H9 (cell line): ENCODE data around the gene AMZ2. TPM values are rescaled to one million over a fixed set of nuclear protein-coding genes. Genes with fewer than 3 reads are reported as not detected.

Experiments used
- DNase-seq: peaks from one replicate; pipeline ENCODE4 v3.0.0-alpha.2; 2017
- H2AFZ ChIP-seq: one replicate; pipeline ENCODE4 v1.6.1; 2013; ENCODE audit warnings: mild to moderate bottlenecking, low read length, control low read depth, moderate library complexity
- H2AK5ac ChIP-seq: 2 replicates; pipeline ENCODE4 v1.6.1; 2013; ENCODE audit warnings: low read length, control low read depth, mixed read lengths; ENCODE audit not compliant: insufficient read length
- H2BK120ac ChIP-seq: one replicate; pipeline ENCODE4 v1.6.1; 2013; ENCODE audit warnings: low read depth, mild to moderate bottlenecking, low read length, control low read depth, inconsistent platforms; ENCODE audit not compliant: poor library complexity, severe bottlenecking
- H2BK12ac ChIP-seq: 2 replicates; pipeline ENCODE4 v1.6.1; 2013; ENCODE audit warnings: low read length, control low read depth, mixed read lengths, low read depth; ENCODE audit not compliant: insufficient read length
- H2BK15ac ChIP-seq: 2 replicates; pipeline ENCODE4 v1.6.1; 2013; ENCODE audit warnings: low read depth, low read length, control low read depth
- H2BK20ac ChIP-seq: one replicate; pipeline ENCODE4 v1.6.1; 2013; ENCODE audit warnings: low read depth, mild to moderate bottlenecking, low read length, control low read depth, inconsistent platforms; ENCODE audit not compliant: poor library complexity, severe bottlenecking
- H2BK5ac ChIP-seq: 2 replicates; pipeline ENCODE4 v1.6.1; 2013; ENCODE audit warnings: low read length, control low read depth, mixed read lengths; ENCODE audit not compliant: insufficient read length
- H3K14ac ChIP-seq: 2 replicates; pipeline ENCODE4 v1.6.1; 2013; ENCODE audit warnings: low read length, control low read depth; ENCODE audit not compliant: insufficient read depth
- H3K18ac ChIP-seq: 2 replicates; pipeline ENCODE4 v1.6.1; 2013; ENCODE audit warnings: low read depth, mild to moderate bottlenecking, mixed read lengths, low read length, control low read depth; ENCODE audit not compliant: insufficient read length
- H3K23ac ChIP-seq: 2 replicates; pipeline ENCODE4 v1.6.1; 2013; ENCODE audit warnings: low read length, control low read depth, mixed read lengths, low read depth; ENCODE audit not compliant: insufficient read length
- H3K23me2 ChIP-seq: 2 replicates; pipeline ENCODE4 v1.6.1; 2013; ENCODE audit warnings: low read depth, mild to moderate bottlenecking, mixed read lengths, low read length, control low read depth; ENCODE audit not compliant: insufficient read length, poor library complexity, severe bottlenecking
- H3K27ac ChIP-seq: 2 replicates; pipeline ENCODE4 v1.5.1; 2013; ENCODE audit warnings: low read length, control low read depth, mixed read lengths, low read depth; ENCODE audit not compliant: insufficient read length
- H3K27me3 ChIP-seq: 2 replicates; pipeline ENCODE4 v1.6.1; 2013; ENCODE audit warnings: low read length, control low read depth, inconsistent platforms; ENCODE audit not compliant: insufficient read depth
- H3K4ac ChIP-seq: 2 replicates; pipeline ENCODE4 v1.6.1; 2013; ENCODE audit warnings: low read depth, mild to moderate bottlenecking, control low read depth, inconsistent platforms, low read length, moderate library complexity
- H3K4me1 ChIP-seq: 2 replicates; pipeline ENCODE4 v1.6.1; 2013; ENCODE audit warnings: low read length, control low read depth, inconsistent platforms; ENCODE audit not compliant: insufficient read depth
- H3K4me2 ChIP-seq: 2 replicates; pipeline ENCODE4 v1.6.1; 2013; ENCODE audit warnings: low read length, control low read depth, mixed read lengths; ENCODE audit not compliant: insufficient read length, insufficient read depth
- H3K56ac ChIP-seq: 2 replicates; pipeline ENCODE4 v1.6.1; 2013; ENCODE audit warnings: low read depth, mild to moderate bottlenecking, mixed read lengths, low read length, control low read depth; ENCODE audit not compliant: insufficient read length
- H3K79me1 ChIP-seq: 2 replicates; pipeline ENCODE4 v1.6.1; 2013; ENCODE audit warnings: low read depth, mild to moderate bottlenecking, moderate library complexity, low read length, control low read depth, inconsistent platforms; ENCODE audit not compliant: insufficient read depth, poor library complexity, severe bottlenecking
- H3K79me2 ChIP-seq: 2 replicates; pipeline ENCODE4 v1.6.1; 2013; ENCODE audit warnings: low read length, control low read depth, inconsistent platforms; ENCODE audit not compliant: insufficient read depth
- H3K9ac ChIP-seq: 2 replicates; pipeline ENCODE4 v1.6.1; 2013; ENCODE audit warnings: low read length, control low read depth, mixed read lengths; ENCODE audit not compliant: insufficient read length; ENCODE audit errors: extremely low read depth
- H3K9me3 ChIP-seq: one replicate; pipeline ENCODE4 v1.6.1; 2013; ENCODE audit warnings: low read depth, low read length, inconsistent platforms; ENCODE audit not compliant: control insufficient read depth
- H3T11ph ChIP-seq: one replicate; pipeline ENCODE4 v1.6.1; 2013; ENCODE audit warnings: mild to moderate bottlenecking, low read length, control low read depth, inconsistent platforms
- H4K20me1 ChIP-seq: one replicate; pipeline ENCODE4 v1.6.1; 2013; ENCODE audit not compliant: control insufficient read depth, insufficient read length, insufficient read depth
- H4K5ac ChIP-seq: 2 replicates; pipeline ENCODE4 v1.6.1; 2013; ENCODE audit warnings: low read depth, mild to moderate bottlenecking, mixed read lengths, low read length, control low read depth; ENCODE audit not compliant: insufficient read length
- H4K8ac ChIP-seq: replicated peaks from 2 replicates; pipeline ENCODE4 v1.6.1; 2013; ENCODE audit warnings: low read length, control low read depth, mixed read lengths, low read depth; ENCODE audit not compliant: insufficient read length
- H4K91ac ChIP-seq: 2 replicates; pipeline ENCODE4 v1.6.1; 2013; ENCODE audit warnings: low read depth, mild to moderate bottlenecking, moderate library complexity, mixed read lengths, low read length, control low read depth; ENCODE audit not compliant: insufficient read length
- H3K27ac Mint-ChIP-seq, 3 experiments: 2 replicates in 2 of 3; 3 replicates in 1 of 3; pipeline ENCODE4 v1.8.0; 2020 to 2021; ENCODE audit warnings: mixed read lengths in 3 of 3, mild to moderate bottlenecking in 1 of 3, moderate library complexity in 1 of 3
- H3K27me3 Mint-ChIP-seq: 2 replicates; pipeline ENCODE4 v1.8.0; 2021; ENCODE audit warnings: low read depth, mild to moderate bottlenecking, moderate library complexity, mixed read lengths
- H3K36me3 Mint-ChIP-seq, 3 experiments: 2 replicates in 2 of 3; 3 replicates in 1 of 3; pipeline ENCODE4 v1.8.0; 2020 to 2021; ENCODE audit warnings: low read depth in 3 of 3, mixed read lengths in 3 of 3; ENCODE audit not compliant: insufficient read depth in 1 of 3
- H3K4me1 Mint-ChIP-seq, 2 experiments: 2 replicates each; pipeline ENCODE4 v1.8.0; 2020; ENCODE audit warnings: mixed read lengths in 2 of 2
- H3K4me3 Mint-ChIP-seq, 2 experiments: 2 replicates in 1 of 2; 3 replicates in 1 of 2; pipeline ENCODE4 v1.8.0; 2020 to 2021; ENCODE audit warnings: mild to moderate bottlenecking in 2 of 2, mixed read lengths in 2 of 2, moderate library complexity in 1 of 2
- H3K9me3 Mint-ChIP-seq, 2 experiments: 2 replicates in 1 of 2; 3 replicates in 1 of 2; pipeline ENCODE4 v1.8.0; 2020; ENCODE audit warnings: mild to moderate bottlenecking in 2 of 2, mixed read lengths in 2 of 2, moderate library complexity in 1 of 2
- WGBS: extraction: QIAGEN DNeasy Blood & Tissue Kit; methylation state at CpG from one replicate; pipeline ENCODE4 v1.1.7; 2013; ENCODE audit warnings: missing lambda C conversion rate, low lambda C conversion rate, mixed read lengths; ENCODE audit not compliant: insufficient read length; ENCODE audit errors: extremely low coverage; 5-methylcytosine and 5-hydroxymethylcytosine counted together
- total RNA-seq: library from RNA; stranded (reverse); gene quantifications from 2 replicates; pipeline ENCODE4 v1.2.1, GENCODE V29; 2021
- TF ChIP-seq, protein P1 (sequence below): fragments of 200-600 bp; sonication (generic); conservative IDR thresholded peaks from 3 replicates; pipeline ENCODE4 v1.8.0; 2021; ENCODE audit warnings: antibody characterized with exemption, mild to moderate bottlenecking

The AMZ2 gene
- total RNA-seq, 1 experiment from 2014 or later, result 82.6 TPM

DNA sequence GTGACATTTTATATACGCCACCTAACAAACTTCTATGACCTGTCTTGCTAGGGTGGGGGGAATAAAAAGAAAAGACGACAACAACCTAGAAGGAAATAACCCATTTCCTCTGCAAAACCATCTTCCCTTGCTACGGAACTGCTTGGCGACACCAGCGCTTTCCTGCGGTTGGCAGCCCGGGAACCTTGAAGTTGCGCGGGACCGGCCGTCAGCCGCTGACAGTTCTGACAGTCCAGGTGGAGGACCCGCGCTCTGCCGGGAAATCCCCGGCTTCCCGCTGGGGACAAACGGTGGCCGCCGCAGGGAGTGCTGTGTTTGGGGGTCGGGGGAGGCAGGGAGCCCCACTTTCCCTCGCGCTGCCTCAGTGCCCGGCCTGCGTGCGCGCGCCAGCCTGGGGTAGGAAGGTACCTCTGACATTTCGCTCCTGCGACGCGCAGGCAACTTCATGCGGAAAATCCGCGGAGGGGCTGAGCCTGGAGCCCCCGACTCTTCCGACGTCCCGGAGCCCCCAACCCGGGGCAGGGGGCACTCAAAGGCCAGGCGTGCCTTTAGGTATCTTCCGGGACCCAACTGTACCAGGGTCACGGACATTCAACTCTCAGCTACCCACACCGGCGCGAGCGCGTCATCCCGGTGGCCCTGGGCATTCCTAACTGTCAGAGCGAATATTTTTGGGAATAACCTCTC, 42.6 kb downstream of the AMZ2 start:
- DNase-seq, result peak; percentile 65
- Mint-ChIP-seq H3K9me3 (no peaks in the 10 kb centered on the region; a peak in 1 of 5 replicates), H3K27ac (peak overlapping the region in 1 of 3 experiments; percentile 33; a peak in 1 of 7 replicates), H3K4me1 (peaks cover 51 to 54% of the 10 kb centered on the region in 2 experiments), H3K27me3 (peaks cover 71% of the 10 kb centered on the region), H3K4me3 (peak overlapping the region; percentile 66 to 90), H3K36me3 (peaks cover 0 to 1% (median 0%) of the 10 kb centered on the region in 3 experiments; a peak in 1 of 7 replicates)
- Histone ChIP-seq H3K23me2 (peaks cover 19% of the 10 kb centered on the region), H3K9ac (no peak overlapping the region), H4K20me1 (no peaks in the 10 kb centered on the region), H3K9me3 (no peaks in the 10 kb centered on the region), H2BK5ac (no peak overlapping the region), H3K23ac (no peak overlapping the region), H2BK120ac (no peak overlapping the region), H4K91ac (no peak overlapping the region), H3K79me1 (no peaks in the 10 kb centered on the region), H3K4ac (no peak overlapping the region), H3T11ph (no peak overlapping the region), H3K18ac (no peak overlapping the region), H2AK5ac (no peak overlapping the region), H3K56ac (no peak overlapping the region), H3K79me2 (no peaks in the 10 kb centered on the region), H2BK12ac (no peak overlapping the region), H3K14ac (no peak overlapping the region), H2BK15ac (no peak overlapping the region), H2BK20ac (no peak overlapping the region), H3K4me2 (peak overlapping the region; percentile 77), H2AFZ (no peak overlapping the region), H3K27ac (no peak overlapping the region), H3K4me1 (peaks cover 2% of the 10 kb centered on the region), H4K5ac (no peak overlapping the region), H3K27me3 (peaks cover 21% of the 10 kb centered on the region; the same call in 1 of the 2 replicates), H4K8ac (no peak overlapping the region)
- TF ChIP-seq, protein P1, sequence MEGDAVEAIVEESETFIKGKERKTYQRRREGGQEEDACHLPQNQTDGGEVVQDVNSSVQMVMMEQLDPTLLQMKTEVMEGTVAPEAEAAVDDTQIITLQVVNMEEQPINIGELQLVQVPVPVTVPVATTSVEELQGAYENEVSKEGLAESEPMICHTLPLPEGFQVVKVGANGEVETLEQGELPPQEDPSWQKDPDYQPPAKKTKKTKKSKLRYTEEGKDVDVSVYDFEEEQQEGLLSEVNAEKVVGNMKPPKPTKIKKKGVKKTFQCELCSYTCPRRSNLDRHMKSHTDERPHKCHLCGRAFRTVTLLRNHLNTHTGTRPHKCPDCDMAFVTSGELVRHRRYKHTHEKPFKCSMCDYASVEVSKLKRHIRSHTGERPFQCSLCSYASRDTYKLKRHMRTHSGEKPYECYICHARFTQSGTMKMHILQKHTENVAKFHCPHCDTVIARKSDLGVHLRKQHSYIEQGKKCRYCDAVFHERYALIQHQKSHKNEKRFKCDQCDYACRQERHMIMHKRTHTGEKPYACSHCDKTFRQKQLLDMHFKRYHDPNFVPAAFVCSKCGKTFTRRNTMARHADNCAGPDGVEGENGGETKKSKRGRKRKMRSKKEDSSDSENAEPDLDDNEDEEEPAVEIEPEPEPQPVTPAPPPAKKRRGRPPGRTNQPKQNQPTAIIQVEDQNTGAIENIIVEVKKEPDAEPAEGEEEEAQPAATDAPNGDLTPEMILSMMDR, result no peak
- no CpG with 5 or more reads among the region's 50 CpGs for WGBS
